Gastroesophageal sphincter (tissue), 4 donors: ENCODE measurements around the gene HSD11B2. TPM values are rescaled to one million over a fixed set of nuclear protein-coding genes. Genes with fewer than 3 reads are reported as not detected.

Experiments used
- ATAC-seq: fragments of 150-250 bp; one replicate; pipeline ENCODE4 v1.9.1; 2016; ENCODE audit warnings: mild to moderate bottlenecking, moderate library complexity
- H3K27ac ChIP-seq, 4 donors: fragments of 200-600 bp; sonication (generic) in 3 of 4; 1 replicate in 3 of 4; 2 replicates in 1 of 4; pipeline ENCODE4 v1.5.1; 2016 to 2019
- H3K27me3 ChIP-seq: fragments of 200-600 bp; sonication (generic); one replicate; pipeline ENCODE4 v1.5.1; 2019
- H3K36me3 ChIP-seq, 2 donors: fragments of 200-600 bp; sonication (generic); one replicate each; pipeline ENCODE4 v1.5.1; 2019; ENCODE audit warnings: control low read depth in 1 of 2
- H3K4me1 ChIP-seq, 3 donors: fragments of 200-600 bp; sonication (generic); 1 replicate in 2 of 3; 2 replicates in 1 of 3; pipeline ENCODE4 v1.5.1; 2016 to 2019; ENCODE audit warnings: control low read depth in 2 of 3
- H3K4me3 ChIP-seq, 2 donors: fragments of 200-600 bp; sonication (generic); one replicate each; pipeline ENCODE4 v1.5.1; 2019; ENCODE audit warnings: mild to moderate bottlenecking in 1 of 2, moderate library complexity in 1 of 2
- H3K9me3 ChIP-seq, 3 donors: fragments of 200-600 bp; sonication (generic); one replicate each; pipeline ENCODE4 v1.5.1; 2017 to 2019; ENCODE audit warnings: control low read depth in 2 of 3
- CTCF ChIP-seq, 4 experiments: fragments of 200-600 bp in 2 of 4; fragments of 450-650 bp in 2 of 4; sonication (generic) in 1 of 4; IDR thresholded peaks; one replicate each; pipeline ENCODE4 v1.5.1; 2017 to 2019; ENCODE audit warnings: antibody characterized with exemption in 4 of 4, mild to moderate bottlenecking in 2 of 4, moderate library complexity in 2 of 4
- EP300 ChIP-seq: sonication (generic); formaldehyde crosslinking; IDR thresholded peaks from one replicate; pipeline ENCODE4 v1.6.1; 2017; ENCODE audit warnings: antibody characterized with exemption, mild to moderate bottlenecking
- POLR2A ChIP-seq, 2 donors: fragments of 450-650 bp; IDR thresholded peaks; one replicate each; pipeline ENCODE4 v1.6.1; 2017; ENCODE audit warnings: antibody characterized with exemption in 2 of 2, mild to moderate bottlenecking in 2 of 2, moderate library complexity in 1 of 2
- POLR2AphosphoS5 ChIP-seq: sonication (generic); formaldehyde crosslinking; IDR thresholded peaks from one replicate; pipeline ENCODE4 v1.6.1; 2017; ENCODE audit warnings: antibody characterized with exemption
- WGBS, 2 donors: methylation state at CpG; one replicate each; pipeline ENCODE4 v1.1.5; 2018; ENCODE audit warnings: low coverage in 1 of 2; 5-methylcytosine and 5-hydroxymethylcytosine counted together
- total RNA-seq, 4 donors: library from RNA; depleted of rRNA; stranded (reverse); fragments of >200 nt; gene quantifications; one replicate each; pipeline ENCODE4 v1.1.0, GENCODE V29; 2016

Gene HSD11B2
- total RNA-seq, 4 donors from 2014 or later: 0.19 to 2.1 (median 0.27) TPM; not detected in 1

GRCh38 chr16:67396159-67397035 is 34.5 kb upstream of the HSD11B2 start:
- no peaks in the 10 kb centered on the region for H3K36me3 ChIP-seq
- TF ChIP-seq EP300: no peak
- TF ChIP-seq CTCF (IDR thresholded peaks at IDR 0.05): no peak
- no peak for TF ChIP-seq POLR2AphosphoS5
- TF ChIP-seq POLR2A (IDR thresholded peaks at IDR 0.05): no peak
- 0 to 29% methylated on average over 1 to 7 of the region's 31 CpGs for WGBS, 2 donors
- H3K27ac ChIP-seq: peak overlapping the region in 3 of 4 donors; percentile 87 to 89 (median 88)
- H3K4me1 ChIP-seq: peaks cover 3 to 83% (median 56%) of the 10 kb centered on the region in 3 donors
- no peaks in the 10 kb centered on the region for H3K9me3 ChIP-seq
- no peaks in the 10 kb centered on the region for H3K27me3 ChIP-seq
- peak overlapping the region in 1 of 2 donors; percentile 16 for H3K4me3 ChIP-seq
- peak; percentile 35 for ATAC-seq

GRCh38 chr16:67397036-67397801 is 33.7 kb upstream of the HSD11B2 start:
- ATAC-seq: no peak
- H3K4me1 ChIP-seq: peaks cover 3 to 74% (median 48%) of the 10 kb centered on the region in 3 donors

GRCh38 chr16:67397812-67398545 is 32.9 kb upstream of the HSD11B2 start:
- no peak for ATAC-seq
- Histone ChIP-seq H3K36me3 (no peaks in the 10 kb centered on the region), H3K27ac (peak overlapping the region in 3 of 4 donors; percentile 87 to 89 (median 88)), H3K27me3 (no peaks in the 10 kb centered on the region), H3K9me3 (no peaks in the 10 kb centered on the region), H3K4me3 (no peak overlapping the region), H3K4me1 (peaks cover 3 to 67% (median 41%) of the 10 kb centered on the region in 3 donors)
- WGBS, 2 donors: 89 to 100% methylated on average over 1 to 3 of the region's 22 CpGs
- no peak for TF ChIP-seq POLR2A (IDR thresholded peaks at IDR 0.05)

More at GRCh38 chr16:67397036-67397801, 33.7 kb upstream of the HSD11B2 start:
- WGBS, 2 donors: 77% methylated on average over 6 of the region's 15 CpGs; no CpG with 5 or more reads in 1 of the 2 donors
- Histone ChIP-seq H3K9me3 (no peaks in the 10 kb centered on the region), H3K36me3 (no peaks in the 10 kb centered on the region), H3K27me3 (no peaks in the 10 kb centered on the region), H3K27ac (peak overlapping the region in 3 of 4 donors; percentile 87 to 89 (median 88)), H3K4me3 (no peak overlapping the region)
- TF ChIP-seq EP300 (no peak), CTCF (IDR thresholded peaks at IDR 0.05) (no peak), POLR2A (IDR thresholded peaks at IDR 0.05) (no peak), POLR2AphosphoS5 (no peak)

GRCh38 chr16:67398546-67399217 is 32.2 kb upstream of the HSD11B2 start:
- 95 to 100% methylated on average over 1 to 7 of the region's 19 CpGs for WGBS, 2 donors
- Histone ChIP-seq H3K27me3 (no peaks in the 10 kb centered on the region), H3K4me1 (peaks cover 3 to 61% (median 39%) of the 10 kb centered on the region in 3 donors), H3K9me3 (no peaks in the 10 kb centered on the region), H3K36me3 (no peaks in the 10 kb centered on the region), H3K4me3 (no peak overlapping the region), H3K27ac (peak overlapping the region in 2 of 4 donors; percentile 7 to 46)
- TF ChIP-seq EP300 (no peak), POLR2AphosphoS5 (no peak), POLR2A (IDR thresholded peaks at IDR 0.05) (no peak), CTCF (IDR thresholded peaks at IDR 0.05) (no peak)
- ATAC-seq: no peak
